GM12878 (cell line): ENCODE data around the gene DDX31.

Experiments
- HDGF ChIP-seq: fragments of 450-650 bp; IDR thresholded peaks from 2 replicates; pipeline ENCODE4 v1.6.1; 2016; ENCODE audit warnings: antibody characterized with exemption
- POLR2A ChIP-seq: IDR thresholded peaks from 2 replicates; pipeline ENCODE4 v1.6.1; 2011; ENCODE audit warnings: low read depth, mild to moderate bottlenecking, low read length

- TF ChIP-seq HDGF (no peak), POLR2A (no peak)
These were observed 82.8 kb downstream of the DDX31 start for GRCh38 chr9:132586830-132587591.
